Lower leg skin (tissue), 4 donors: ENCODE data around the gene TANC1. TPM values are rescaled to one million over a fixed set of nuclear protein-coding genes. Genes with fewer than 3 reads are reported as not detected.

Source experiments
- DNase-seq, 2 donors: peaks; one replicate each; pipeline ENCODE4 v3.0.0-alpha.2; 2019; ENCODE audit warnings: low spot score in 2 of 2
- H3K4me3 ChIP-seq: fragments of 200-600 bp; sonication (generic); 2 replicates; pipeline ENCODE4 v1.5.1; 2017; ENCODE audit warnings: mild to moderate bottlenecking, low read depth; ENCODE audit not compliant: poor library complexity, severe bottlenecking
- POLR2A ChIP-seq, 2 donors: fragments of 450-650 bp; IDR thresholded peaks; one replicate each; pipeline ENCODE4 v1.6.1; 2016 to 2017; ENCODE audit warnings: antibody characterized with exemption in 2 of 2, mild to moderate bottlenecking in 1 of 2, moderate library complexity in 1 of 2
- WGBS, 2 donors: methylation state at CpG; one replicate each; pipeline ENCODE4 v1.1.5; 2018; 5-methylcytosine and 5-hydroxymethylcytosine counted together
- intact Hi-C: fragments of 100-400 bp; cut with DNase I; formaldehyde crosslinking; loops from one replicate; pipeline ENCODE4 v1.15.0; 2023; ENCODE audit warnings: low total_unique reads
- total RNA-seq, 4 donors: library from RNA; depleted of rRNA; stranded (reverse); fragments of >200 nt; gene quantifications; one replicate each; pipeline ENCODE4 v1.1.0, GENCODE V29; 2016
- TF ChIP-seq, protein P1 (sequence below), 3 donors: fragments of 450-650 bp; IDR thresholded peaks; one replicate each; pipeline ENCODE4 v1.5.1; 2016; ENCODE audit warnings: antibody characterized with exemption in 3 of 3, mild to moderate bottlenecking in 3 of 3, moderate library complexity in 2 of 3

Gene TANC1
- total RNA-seq, 4 donors from 2014 or later = 65.8 to 111 (median 93.6) TPM

DNA sequence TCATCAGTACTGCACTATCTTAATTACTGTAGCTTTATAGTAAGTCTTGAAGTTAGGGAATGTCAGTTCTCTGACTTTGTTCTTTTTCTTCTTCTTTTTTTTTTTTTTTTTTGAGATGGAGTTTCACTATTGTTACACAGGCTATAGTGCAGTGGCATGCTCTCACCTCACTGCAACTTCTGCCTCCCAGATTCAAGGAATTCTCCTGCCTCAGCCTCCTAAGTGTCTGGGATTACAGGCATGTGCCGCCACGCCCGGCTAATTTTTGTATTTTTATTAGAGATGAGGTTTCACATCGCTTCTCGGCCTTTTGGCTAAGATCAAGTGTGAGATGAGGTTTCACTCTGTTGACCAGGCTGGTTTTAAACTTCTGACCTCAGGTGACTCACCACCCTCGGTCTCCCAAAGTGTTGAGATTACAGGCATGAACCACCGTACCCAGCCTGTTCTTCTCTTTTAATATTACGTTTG, 41.9 kb upstream of the TANC1 start:
- intact Hi-C loops = no loop called here
- 71 to 77% methylated on average over 8 of the region's 8 CpGs for WGBS, 2 donors
- TF ChIP-seq POLR2A (IDR thresholded peaks at IDR 0.05) = no peak
- TF ChIP-seq, protein P1, sequence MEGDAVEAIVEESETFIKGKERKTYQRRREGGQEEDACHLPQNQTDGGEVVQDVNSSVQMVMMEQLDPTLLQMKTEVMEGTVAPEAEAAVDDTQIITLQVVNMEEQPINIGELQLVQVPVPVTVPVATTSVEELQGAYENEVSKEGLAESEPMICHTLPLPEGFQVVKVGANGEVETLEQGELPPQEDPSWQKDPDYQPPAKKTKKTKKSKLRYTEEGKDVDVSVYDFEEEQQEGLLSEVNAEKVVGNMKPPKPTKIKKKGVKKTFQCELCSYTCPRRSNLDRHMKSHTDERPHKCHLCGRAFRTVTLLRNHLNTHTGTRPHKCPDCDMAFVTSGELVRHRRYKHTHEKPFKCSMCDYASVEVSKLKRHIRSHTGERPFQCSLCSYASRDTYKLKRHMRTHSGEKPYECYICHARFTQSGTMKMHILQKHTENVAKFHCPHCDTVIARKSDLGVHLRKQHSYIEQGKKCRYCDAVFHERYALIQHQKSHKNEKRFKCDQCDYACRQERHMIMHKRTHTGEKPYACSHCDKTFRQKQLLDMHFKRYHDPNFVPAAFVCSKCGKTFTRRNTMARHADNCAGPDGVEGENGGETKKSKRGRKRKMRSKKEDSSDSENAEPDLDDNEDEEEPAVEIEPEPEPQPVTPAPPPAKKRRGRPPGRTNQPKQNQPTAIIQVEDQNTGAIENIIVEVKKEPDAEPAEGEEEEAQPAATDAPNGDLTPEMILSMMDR (IDR thresholded peaks at IDR 0.05) = no peak
- DNase-seq = no peak
- H3K4me3 ChIP-seq = no peak overlapping the region

DNA sequence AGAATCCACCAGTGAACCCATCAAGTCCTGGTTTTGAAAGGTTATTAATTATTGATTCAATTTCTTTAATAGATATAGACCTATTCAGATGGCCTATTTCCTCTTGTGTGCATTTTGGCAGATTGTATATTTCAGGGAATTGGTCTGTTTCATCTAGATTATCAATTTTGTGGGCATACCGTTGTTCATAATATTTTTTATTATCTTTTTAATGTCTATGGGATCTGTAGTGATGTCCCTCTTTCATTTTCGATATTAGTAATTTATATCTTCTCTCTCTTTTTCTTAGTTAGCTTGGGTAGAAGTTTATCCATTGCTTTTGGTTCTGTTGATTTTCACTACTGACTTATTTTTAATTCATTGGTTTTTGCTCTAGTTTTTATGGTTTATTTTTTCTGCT, 39.9 kb upstream of the TANC1 start:
- DNase-seq = no peak
- WGBS, 2 donors = 91 to 94% methylated on average over 2 of the region's 2 CpGs
- TF ChIP-seq, protein P1 (IDR thresholded peaks at IDR 0.05) = no peak
- no peak for TF ChIP-seq POLR2A (IDR thresholded peaks at IDR 0.05)
- no peak overlapping the region for H3K4me3 ChIP-seq
- intact Hi-C loops = no loop called here

DNA sequence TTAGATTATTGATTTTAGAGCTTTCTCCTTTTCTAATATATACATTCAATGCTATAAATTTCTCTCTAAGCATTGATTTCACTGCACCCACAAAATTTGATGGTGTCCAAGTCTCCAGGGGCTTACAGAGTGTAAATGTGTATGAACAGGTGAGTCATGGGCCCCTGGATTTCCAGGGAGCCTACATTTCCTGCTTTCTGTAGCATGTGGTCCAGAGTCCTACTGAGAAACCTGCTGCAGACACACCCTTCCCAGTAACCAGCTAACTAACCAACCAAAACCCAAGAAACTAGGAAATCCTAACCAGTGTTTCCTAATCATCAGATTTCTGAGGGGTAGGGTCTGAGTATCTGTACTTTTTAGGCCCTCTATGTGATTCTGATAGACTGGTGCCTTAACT, 39.5 kb upstream of the TANC1 start:
- TF ChIP-seq POLR2A (IDR thresholded peaks at IDR 0.05) = no peak
- TF ChIP-seq, protein P1 (IDR thresholded peaks at IDR 0.05) = no peak
- no peak for DNase-seq
- intact Hi-C loops = no loop called here
- H3K4me3 ChIP-seq = no peak overlapping the region

DNA sequence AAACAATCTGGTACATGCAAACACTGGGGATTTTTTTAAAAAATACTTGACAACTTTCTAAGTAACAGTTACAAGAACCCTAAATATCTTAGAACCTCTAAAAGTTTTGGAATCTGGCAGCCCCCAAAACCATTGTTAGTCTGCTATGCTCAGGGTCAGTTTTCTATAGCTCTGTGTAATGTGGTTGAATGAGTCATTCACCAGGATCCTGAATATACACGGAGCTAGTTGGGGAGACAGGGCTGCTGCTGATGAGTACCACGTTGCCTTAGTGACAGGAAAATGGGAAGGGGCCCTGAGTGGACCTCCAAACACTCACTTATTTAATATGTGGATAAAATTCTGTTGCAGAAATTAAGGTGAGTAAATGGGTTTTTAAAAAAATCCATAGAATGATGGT, 36.9 kb upstream of the TANC1 start:
- TF ChIP-seq, protein P1 (IDR thresholded peaks at IDR 0.05) = no peak
- no peak for TF ChIP-seq POLR2A (IDR thresholded peaks at IDR 0.05)
- H3K4me3 ChIP-seq = no peak overlapping the region
- intact Hi-C loops = no loop called here
- 37 to 43% methylated on average over 2 of the region's 2 CpGs for WGBS, 2 donors
- DNase-seq = no peak

DNA sequence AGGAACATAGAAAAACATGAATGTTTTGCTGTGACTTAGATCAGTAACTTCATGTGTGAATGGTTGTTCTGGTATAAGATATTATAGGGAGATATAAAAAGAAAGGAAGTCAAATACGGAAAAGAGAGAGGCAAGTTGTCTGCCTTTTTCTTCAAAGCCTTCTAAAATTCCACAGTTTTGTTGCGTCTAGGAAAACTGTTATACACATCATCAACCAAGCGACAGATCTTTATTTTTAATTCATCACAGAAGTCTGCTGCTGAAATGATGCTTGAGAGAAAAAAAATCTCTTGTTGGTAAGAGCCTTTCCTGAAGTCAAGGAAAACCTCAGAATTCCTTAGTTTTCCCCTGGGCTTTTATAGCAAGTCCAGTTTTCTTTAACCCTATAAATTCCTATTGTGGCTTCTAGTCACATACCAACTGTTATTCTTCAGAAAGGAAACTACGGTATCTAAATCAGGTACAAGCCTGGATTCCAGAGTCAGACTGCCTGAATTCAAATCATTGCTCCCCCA, 36.3 kb upstream of the TANC1 start:
- TF ChIP-seq, protein P1 (IDR thresholded peaks at IDR 0.05) = no peak
- TF ChIP-seq POLR2A (IDR thresholded peaks at IDR 0.05) = no peak
- DNase-seq = no peak
- whole genome bisulfite sequencing, 2 donors = 70 to 74% methylated on average over 4 of the region's 4 CpGs
- H3K4me3 ChIP-seq = no peak overlapping the region
- intact Hi-C loops = no loop called here

DNA sequence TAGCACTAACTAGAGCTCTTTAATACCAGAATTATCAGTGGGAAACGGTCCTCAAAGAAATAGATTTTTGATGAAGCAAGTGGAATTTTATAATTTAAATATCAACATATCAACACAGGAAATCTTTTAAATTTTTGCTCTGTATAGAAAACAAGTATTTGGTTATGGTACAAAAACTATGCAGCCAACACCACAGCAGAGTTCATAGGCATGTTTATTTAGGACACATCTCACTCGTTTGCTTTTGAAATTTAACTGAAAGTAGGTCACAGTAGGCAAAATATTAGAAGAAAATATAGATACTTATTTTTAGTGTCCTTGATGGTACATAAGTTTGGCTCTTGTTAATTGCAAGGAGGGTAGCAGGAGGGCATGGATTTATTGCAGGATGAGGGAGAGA, 34.3 kb upstream of the TANC1 start:
- no peak for TF ChIP-seq POLR2A (IDR thresholded peaks at IDR 0.05)
- TF ChIP-seq, protein P1 (IDR thresholded peaks at IDR 0.05) = no peak
- WGBS, 2 donors = 56 to 70% methylated on average over 2 of the region's 2 CpGs

More for the DNA sequence above, 34.3 kb upstream of the TANC1 start:
- no peak for DNase-seq
- no peak overlapping the region for H3K4me3 ChIP-seq
- intact Hi-C loops = no loop called here
